Breast epithelium (tissue), 4 donors: Measurements from ENCODE around the gene PPP1R1C. TPM values are rescaled to one million over a fixed set of nuclear protein-coding genes. Genes with fewer than 3 reads are reported as not detected.

Experiments used
- DNase-seq, 2 donors: peaks; one replicate each; pipeline ENCODE4 v3.0.0-alpha.2; 2019; ENCODE audit warnings: low spot score in 2 of 2
- H3K27ac ChIP-seq, 2 donors: fragments of 200-600 bp; sonication (generic) in 1 of 2; one replicate each; pipeline ENCODE4 v1.5.1; 2016 to 2019; ENCODE audit warnings: mild to moderate bottlenecking in 1 of 2
- H3K27me3 ChIP-seq, 2 donors: fragments of 200-600 bp; sonication (generic) in 1 of 2; one replicate each; pipeline versions ENCODE4 v1.5.1 to v1.6.0; 2017 to 2019; ENCODE audit warnings: control low read depth in 1 of 2, mild to moderate bottlenecking in 1 of 2
- H3K36me3 ChIP-seq: fragments of 200-600 bp; one replicate; pipeline ENCODE4 v1.5.1; 2019
- H3K4me1 ChIP-seq, 2 donors: fragments of 200-600 bp; sonication (generic); one replicate each; pipeline ENCODE4 v1.5.1; 2016 to 2019; ENCODE audit warnings: control low read depth in 1 of 2
- H3K4me3 ChIP-seq, 3 donors: fragments of 200-600 bp; sonication (generic); 1 replicate in 2 of 3; 2 replicates in 1 of 3; pipeline ENCODE4 v1.5.1; 2016 to 2019; ENCODE audit warnings: mild to moderate bottlenecking in 3 of 3, moderate library complexity in 2 of 3
- H3K9me3 ChIP-seq, 2 donors: fragments of 200-600 bp; sonication (generic) in 1 of 2; one replicate each; pipeline ENCODE4 v1.5.1; 2016 to 2019; ENCODE audit warnings: control low read depth in 1 of 2
- CTCF ChIP-seq, 3 donors: fragments of 450-650 bp; IDR thresholded peaks; one replicate each; pipeline ENCODE4 v1.5.1; 2016 to 2017; ENCODE audit warnings: antibody characterized with exemption in 3 of 3, mild to moderate bottlenecking in 3 of 3, moderate library complexity in 3 of 3
- POLR2A ChIP-seq: fragments of 450-650 bp; IDR thresholded peaks from one replicate; pipeline ENCODE4 v1.6.1; 2016; ENCODE audit warnings: antibody characterized with exemption, mild to moderate bottlenecking, moderate library complexity
- POLR2AphosphoS5 ChIP-seq, 3 donors: sonication (generic); formaldehyde crosslinking; IDR thresholded peaks; one replicate each; pipeline ENCODE4 v1.6.1; 2017; ENCODE audit warnings: antibody characterized with exemption in 3 of 3
- intact Hi-C: fragments of 100-400 bp; cut with DNase I; formaldehyde crosslinking; loops from one replicate; pipeline ENCODE4 v1.15.1; 2023; ENCODE audit warnings: low total_unique reads
- total RNA-seq, 3 donors: library from RNA; depleted of rRNA; stranded (reverse); fragments of >200 nt; gene quantifications; one replicate each; pipeline ENCODE4 v1.1.0, GENCODE V29; 2016

PPP1R1C gene
- total RNA-seq, 3 donors from 2014 or later = 0.59 to 4.2 TPM; not detected in 1

GRCh38 chr2:181984814-181985631, 630 bp upstream of the PPP1R1C start:
- Histone ChIP-seq H3K9me3 (no peaks in the 10 kb centered on the region), H3K4me1 (no peaks in the 10 kb centered on the region), H3K4me3 (no peak overlapping the region), H3K36me3 (no peaks in the 10 kb centered on the region), H3K27ac (no peak overlapping the region), H3K27me3 (no peaks in the 10 kb centered on the region)
- intact Hi-C loops = no loop called here
- TF ChIP-seq POLR2A (no peak), POLR2AphosphoS5 (IDR thresholded peaks at IDR 0.05) (no peak), CTCF (IDR thresholded peaks at IDR 0.05) (no peak)
- no peak for DNase-seq

GRCh38 chr2:181988154-181988924, 2.7 kb downstream of the PPP1R1C start:
- H3K27me3 ChIP-seq = no peaks in the 10 kb centered on the region
- H3K4me3 ChIP-seq = no peak overlapping the region
- no peak for DNase-seq
- H3K9me3 ChIP-seq = no peaks in the 10 kb centered on the region
- H3K27ac ChIP-seq = no peak overlapping the region
- H3K4me1 ChIP-seq = no peaks in the 10 kb centered on the region
- intact Hi-C loops = no loop called here
- no peaks in the 10 kb centered on the region for H3K36me3 ChIP-seq
- TF ChIP-seq CTCF (IDR thresholded peaks at IDR 0.05) (no peak), POLR2AphosphoS5 (IDR thresholded peaks at IDR 0.05) (no peak), POLR2A (no peak)

- H3K9me3 ChIP-seq = no peaks in the 10 kb centered on the region
- TF ChIP-seq POLR2A (no peak), POLR2AphosphoS5 (IDR thresholded peaks at IDR 0.05) (no peak), CTCF (IDR thresholded peaks at IDR 0.05) (no peak)
- H3K4me3 ChIP-seq = no peak overlapping the region
- no peak for DNase-seq
- H3K27ac ChIP-seq = no peak overlapping the region
- no peaks in the 10 kb centered on the region for H3K4me1 ChIP-seq
- H3K27me3 ChIP-seq = no peaks in the 10 kb centered on the region
- intact Hi-C loops = no loop called here
- no peaks in the 10 kb centered on the region for H3K36me3 ChIP-seq
Observed at GRCh38 chr2:181989099-181989498, 3.4 kb downstream of the PPP1R1C start.

GRCh38 chr2:181991171-181991885, 5.7 kb downstream of the PPP1R1C start:
- TF ChIP-seq CTCF (IDR thresholded peaks at IDR 0.05) (no peak), POLR2A (no peak), POLR2AphosphoS5 (IDR thresholded peaks at IDR 0.05) (no peak)
- no peaks in the 10 kb centered on the region for H3K36me3 ChIP-seq
- H3K27me3 ChIP-seq = no peaks in the 10 kb centered on the region
- intact Hi-C loops = no loop called here
- no peaks in the 10 kb centered on the region for H3K9me3 ChIP-seq
- H3K4me1 ChIP-seq = no peaks in the 10 kb centered on the region
- no peak overlapping the region for H3K27ac ChIP-seq
- no peak overlapping the region for H3K4me3 ChIP-seq
- DNase-seq = no peak
